Ovary (tissue), 9 donors: ENCODE results near the gene SRPK1. TPM values are rescaled to one million over a fixed set of nuclear protein-coding genes. Genes with fewer than 3 reads are reported as not detected.

Experiments used
- DNase-seq, 5 donors: peaks; one replicate each; pipeline ENCODE4 v3.0.0-alpha.2; 2019 to 2020
- H3K27ac ChIP-seq, 2 donors: fragments of 200-600 bp; one replicate each; pipeline versions ENCODE4 v1.5.1 to v1.8.0; 2019 to 2022
- H3K27me3 ChIP-seq: fragments of 200-600 bp; one replicate; pipeline ENCODE4 v1.8.0; 2022
- H3K36me3 ChIP-seq: fragments of 200-600 bp; sonication (generic); one replicate; pipeline ENCODE4 v1.5.1; 2019
- H3K4me1 ChIP-seq: one replicate; pipeline ENCODE4 v1.8.1; 2013; ENCODE audit warnings: mild to moderate bottlenecking, moderate library complexity; ENCODE audit not compliant: insufficient read depth
- H3K4me3 ChIP-seq: fragments of 200-600 bp; sonication (generic); one replicate; pipeline ENCODE4 v1.5.1; 2017
- H3K9me3 ChIP-seq, 2 donors: fragments of 200-600 bp in 1 of 2; sonication (generic) in 1 of 2; one replicate each; pipeline versions ENCODE4 v1.5.1 to v1.8.1; 2013 to 2019; ENCODE audit warnings: mild to moderate bottlenecking in 1 of 2, moderate library complexity in 1 of 2
- CTCF ChIP-seq, 3 donors: fragments of 450-650 bp in 2 of 3; fragments of 200-600 bp in 1 of 3; IDR thresholded peaks; one replicate each; pipeline versions ENCODE4 v1.5.1 to v1.8.0; 2016 to 2022; ENCODE audit warnings: antibody characterized with exemption in 3 of 3, mild to moderate bottlenecking in 1 of 3
- EP300 ChIP-seq: sonication (generic); formaldehyde crosslinking; IDR thresholded peaks from one replicate; pipeline ENCODE4 v1.6.1; 2017; ENCODE audit warnings: antibody characterized with exemption
- POLR2A ChIP-seq: fragments of 450-650 bp; IDR thresholded peaks from one replicate; pipeline ENCODE4 v1.6.1; 2017; ENCODE audit warnings: antibody characterized with exemption, mild to moderate bottlenecking, moderate library complexity
- WGBS, 3 donors: extraction: QIAGEN DNeasy Blood & Tissue Kit in 1 of 3; methylation state at CpG; one replicate each; pipeline versions ENCODE4 v1.1.5 to v1.1.7; 2013 to 2017; 5-methylcytosine and 5-hydroxymethylcytosine counted together
- intact Hi-C, 4 donors: fragments of 100-400 bp; cut with DNase I; formaldehyde crosslinking; loops; one replicate each; pipeline versions ENCODE4 v1.11.0 to v1.15.1; 2022 to 2023
- polyA plus RNA-seq, 2 donors: library from polyadenylated mRNA; stranded (reverse); fragments of 200-250 nt in 1 of 2; fragments of 350-450 nt in 1 of 2; fragmentation: Illumina TruSeq in 1 of 2; extraction: RNeasy Lipid Tissue Mini Kit (QIAGEN cat#74804) in 1 of 2; gene quantifications; one replicate each; pipeline ENCODE4 v1.2.3, GENCODE V29; 2013 to 2014
- total RNA-seq, 7 donors: library from RNA; depleted of rRNA in 2 of 7; stranded (reverse); fragments of >200 nt in 2 of 7; fragmentation: NEBNext Ultra II Directional in 3 of 7; extraction: Animal tissue kit (Norgen Biotek cat#: 25700) in 3 of 7; gene quantifications; one replicate each; pipeline versions ENCODE4 v1.1.0 to v1.2.4, GENCODE V29; 2016 to 2023
- donor health status: DM: no; HTN: no; CAD: no; lungs with moderate emphysema.
- donor health status: DM: no; HTN: no; CAD: no.
- donor health status: Bipolar disorder and iron deficiency.
- donor health status: DM: yes; HTN: yes; CAD: no.
- donor health status: DM: no; HTN: no; CAD: no.
- donor health status: DM: yes; HTN: yes; CAD: no.

Gene SRPK1
- total and polyA plus RNA-seq, 9 donors, result 7.3 to 28.4 (median 23.3) TPM

GRCh38 chr6:35955521-35955920 is 34.6 kb upstream of the SRPK1 start:
- Histone ChIP-seq H3K27ac (no peak overlapping the region), H3K36me3 (no peaks in the 10 kb centered on the region)

GRCh38 chr6:35955071-35955470 is 34.2 kb upstream of the SRPK1 start:
- Histone ChIP-seq H3K36me3 (no peaks in the 10 kb centered on the region), H3K9me3 (no peaks in the 10 kb centered on the region), H3K27me3 (no peaks in the 10 kb centered on the region), H3K27ac (no peak overlapping the region), H3K4me1 (no peaks in the 10 kb centered on the region), H3K4me3 (no peak overlapping the region)
- WGBS, 3 donors, result 93 to 95% (median 94%) methylated on average over 8 of the region's 8 CpGs
- intact Hi-C loops, result no loop called here
- no peak for TF ChIP-seq EP300
- no peak for TF ChIP-seq CTCF (IDR thresholded peaks at IDR 0.05)
- no peak for TF ChIP-seq POLR2A
- no peak for DNase-seq

More at GRCh38 chr6:35955521-35955920, 34.6 kb upstream of the SRPK1 start:
- TF ChIP-seq POLR2A (no peak), CTCF (IDR thresholded peaks at IDR 0.05) (no peak), EP300 (no peak)
- no peak overlapping the region for H3K4me3 ChIP-seq
- 79 to 89% (median 81%) methylated on average over 5 of the region's 5 CpGs for WGBS, 3 donors
- H3K27me3 ChIP-seq, result no peaks in the 10 kb centered on the region
- DNase-seq, result no peak
- H3K4me1 ChIP-seq, result no peaks in the 10 kb centered on the region
- no peaks in the 10 kb centered on the region for H3K9me3 ChIP-seq
- intact Hi-C loops, result no loop called here

GRCh38 chr6:35954333-35954732 is 33.4 kb upstream of the SRPK1 start:
- Histone ChIP-seq H3K4me3 (no peak overlapping the region), H3K36me3 (no peaks in the 10 kb centered on the region), H3K4me1 (no peaks in the 10 kb centered on the region), H3K9me3 (no peaks in the 10 kb centered on the region), H3K27ac (no peak overlapping the region), H3K27me3 (no peaks in the 10 kb centered on the region)
- DNase-seq, result no peak
- 84 to 88% (median 86%) methylated on average over 7 of the region's 7 CpGs for WGBS, 3 donors
- intact Hi-C loops, result no loop called here
- TF ChIP-seq CTCF (IDR thresholded peaks at IDR 0.05) (no peak), POLR2A (no peak), EP300 (no peak)

- no peak overlapping the region for H3K27ac ChIP-seq
- WGBS, 3 donors, result 87 to 93% (median 88%) methylated on average over 1 of the region's 1 CpG
- no peak overlapping the region for H3K4me3 ChIP-seq
- H3K9me3 ChIP-seq, result no peaks in the 10 kb centered on the region
- DNase-seq, result no peak
- H3K27me3 ChIP-seq, result no peaks in the 10 kb centered on the region
- no peaks in the 10 kb centered on the region for H3K36me3 ChIP-seq
- H3K4me1 ChIP-seq, result no peaks in the 10 kb centered on the region
- TF ChIP-seq POLR2A (no peak), EP300 (no peak), CTCF (IDR thresholded peaks at IDR 0.05) (no peak)
- intact Hi-C loops, result no loop called here
Measured at GRCh38 chr6:35948725-35949124, 27.8 kb upstream of the SRPK1 start.

GRCh38 chr6:35945650-35946025 is 24.7 kb upstream of the SRPK1 start:
- no peak for TF ChIP-seq POLR2A
- TF ChIP-seq CTCF (IDR thresholded peaks at IDR 0.05), result no peak
- TF ChIP-seq EP300, result no peak
- no peak overlapping the region for H3K4me3 ChIP-seq
- H3K36me3 ChIP-seq, result no peaks in the 10 kb centered on the region
- intact Hi-C loops, result no loop called here
- 55 to 89% (median 75%) methylated on average over 1 of the region's 1 CpG for whole genome bisulfite sequencing, 3 donors
- no peaks in the 10 kb centered on the region for H3K27me3 ChIP-seq
- H3K9me3 ChIP-seq, result no peaks in the 10 kb centered on the region
- no peak overlapping the region for H3K27ac ChIP-seq
- DNase-seq, result no peak
- H3K4me1 ChIP-seq, result no peaks in the 10 kb centered on the region
